Skeletal muscle cell (primary cell): ENCODE data around the gene LRTM1.

Experiments used
- DNase-seq: peaks from one replicate; pipeline ENCODE4 v3.0.0-alpha.2; 2010; ENCODE audit warnings: low read depth
- H3K4me3 ChIP-seq: 2 replicates; pipeline ENCODE4 v1.5.1; 2011; ENCODE audit warnings: low read depth, mild to moderate bottlenecking, control low read depth, low read length, moderate library complexity

Gene LRTM1

GRCh38 chr3:54900838-54901591 is 26.8 kb downstream of the LRTM1 start:
- H3K4me3 ChIP-seq: no peak overlapping the region
- DNase-seq: no peak

- DNase-seq: no peak
- no peak overlapping the region for H3K4me3 ChIP-seq
Measured at GRCh38 chr3:54899273-54899672, 28.6 kb downstream of the LRTM1 start.

- peak; percentile 81 for DNase-seq
- no peak overlapping the region for H3K4me3 ChIP-seq
Measured at GRCh38 chr3:54897028-54897711, 30.7 kb downstream of the LRTM1 start.

GRCh38 chr3:54895613-54896012 is 32.2 kb downstream of the LRTM1 start:
- no peak for DNase-seq
- no peak overlapping the region for H3K4me3 ChIP-seq

GRCh38 chr3:54892168-54892567 is 35.7 kb downstream of the LRTM1 start:
- no peak overlapping the region for H3K4me3 ChIP-seq
- DNase-seq: no peak

GRCh38 chr3:54891540-54891897 is 36.3 kb downstream of the LRTM1 start:
- no peak overlapping the region for H3K4me3 ChIP-seq
- DNase-seq: peak; percentile 96

- no peak for DNase-seq
- no peak overlapping the region for H3K4me3 ChIP-seq
Measured at GRCh38 chr3:54889731-54890130, 38.1 kb downstream of the LRTM1 start.

DNA sequence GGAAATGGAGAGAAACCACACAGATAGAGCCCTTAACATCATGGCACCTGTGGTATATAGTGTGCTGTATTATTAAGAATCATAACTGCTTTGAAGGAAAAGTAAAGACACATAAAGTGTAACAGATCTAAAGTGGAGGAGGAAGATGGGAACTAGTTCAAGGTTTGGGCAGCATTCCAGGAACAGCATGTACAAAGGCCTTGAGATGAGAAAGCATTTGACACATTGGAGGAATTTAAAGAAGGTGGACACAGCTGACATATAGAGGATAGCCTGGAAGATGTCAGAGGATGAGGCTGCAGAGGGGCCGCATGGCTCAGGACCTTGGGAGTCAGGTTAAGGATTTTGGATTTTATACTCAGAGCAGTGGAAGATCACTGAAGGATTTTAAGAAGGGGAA is 39.0 kb downstream of the LRTM1 start:
- peak; percentile 85 for DNase-seq

DNA sequence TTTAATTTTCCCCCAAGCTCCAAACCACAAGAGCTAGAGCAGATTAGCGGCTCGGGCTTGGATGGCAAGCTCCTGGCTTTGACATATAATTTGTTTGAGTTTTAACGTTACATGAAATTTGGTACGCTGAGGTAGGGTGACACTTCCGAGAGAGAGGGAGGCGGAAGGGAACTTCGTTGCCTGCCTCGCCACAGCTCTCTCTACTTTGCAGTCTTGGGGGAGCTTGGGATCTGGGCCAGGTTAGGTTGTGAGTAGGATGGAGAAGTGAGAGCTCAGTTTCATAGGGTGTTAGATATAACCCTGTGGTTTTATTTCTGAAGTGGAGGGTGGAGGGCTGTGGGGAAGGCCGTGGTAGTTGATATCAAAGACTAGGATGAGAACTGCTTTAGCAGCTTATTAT is 39.7 kb downstream of the LRTM1 start:
- no peak overlapping the region for H3K4me3 ChIP-seq
- DNase-seq: no peak

More for the DNA sequence above, 39.0 kb downstream of the LRTM1 start:
- H3K4me3 ChIP-seq: no peak overlapping the region

GRCh38 chr3:54882129-54882833 is 45.6 kb downstream of the LRTM1 start:
- DNase-seq: peak; percentile 94
- H3K4me3 ChIP-seq: no peak overlapping the region

- no peak overlapping the region for H3K4me3 ChIP-seq
- no peak for DNase-seq
Measured at GRCh38 chr3:54878145-54878544, 49.7 kb downstream of the LRTM1 start.

DNA sequence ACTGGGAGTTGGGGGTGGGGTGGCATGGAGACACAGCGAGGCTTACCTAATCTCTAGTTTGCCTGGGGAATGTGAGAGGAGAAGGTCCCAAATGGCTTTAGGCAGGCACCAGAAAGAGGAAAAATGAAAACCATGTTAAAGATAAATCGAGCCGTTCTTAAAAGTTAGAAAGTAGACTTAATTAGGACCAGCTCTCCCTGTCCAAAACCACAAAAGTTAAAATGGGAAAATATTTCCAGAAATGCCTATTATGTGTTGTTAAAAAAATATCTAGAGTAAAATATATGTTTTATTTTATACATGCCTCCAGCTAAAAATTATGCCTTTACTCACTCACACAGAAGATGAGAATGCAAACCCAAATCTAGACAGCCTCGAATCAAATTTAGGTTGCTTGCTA is 50.1 kb downstream of the LRTM1 start:
- no peak overlapping the region for H3K4me3 ChIP-seq
- DNase-seq: no peak

- no peak overlapping the region for H3K4me3 ChIP-seq
- no peak for DNase-seq
Measured at GRCh38 chr3:54876694-54877093, 51.2 kb downstream of the LRTM1 start.

DNA sequence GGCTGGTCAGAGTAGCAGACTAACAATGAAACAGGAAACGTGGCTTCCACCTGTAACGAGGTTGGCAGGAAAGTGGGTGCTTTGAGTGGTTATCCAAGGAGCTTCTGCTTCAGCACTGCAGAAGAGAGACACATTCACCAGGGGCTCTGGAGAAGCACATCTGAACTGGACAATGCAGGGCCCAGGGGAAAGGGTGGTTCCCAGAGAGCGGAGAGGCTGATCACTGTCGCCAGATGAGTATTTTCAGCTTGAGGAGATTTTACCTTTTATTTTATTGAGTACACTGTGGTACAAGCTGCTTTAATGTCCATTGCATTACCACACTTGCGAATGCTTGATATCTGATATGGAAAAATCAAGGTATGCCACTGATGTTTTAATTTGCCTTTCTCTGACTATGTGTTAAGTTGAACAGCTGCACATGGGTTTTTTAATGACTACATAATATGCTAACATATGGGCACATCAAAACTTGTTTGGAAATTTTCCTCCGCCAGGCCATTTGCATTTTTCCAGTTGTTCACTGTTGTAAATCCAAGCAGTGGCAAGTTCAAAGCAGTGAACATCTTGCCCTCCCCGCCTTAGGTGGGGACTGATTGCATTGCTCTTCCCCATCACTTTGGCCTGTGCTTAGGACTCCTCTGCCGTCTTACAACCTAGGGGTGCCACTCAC is 52.1 kb downstream of the LRTM1 start:
- no peak for DNase-seq
- H3K4me3 ChIP-seq: no peak overlapping the region

DNA sequence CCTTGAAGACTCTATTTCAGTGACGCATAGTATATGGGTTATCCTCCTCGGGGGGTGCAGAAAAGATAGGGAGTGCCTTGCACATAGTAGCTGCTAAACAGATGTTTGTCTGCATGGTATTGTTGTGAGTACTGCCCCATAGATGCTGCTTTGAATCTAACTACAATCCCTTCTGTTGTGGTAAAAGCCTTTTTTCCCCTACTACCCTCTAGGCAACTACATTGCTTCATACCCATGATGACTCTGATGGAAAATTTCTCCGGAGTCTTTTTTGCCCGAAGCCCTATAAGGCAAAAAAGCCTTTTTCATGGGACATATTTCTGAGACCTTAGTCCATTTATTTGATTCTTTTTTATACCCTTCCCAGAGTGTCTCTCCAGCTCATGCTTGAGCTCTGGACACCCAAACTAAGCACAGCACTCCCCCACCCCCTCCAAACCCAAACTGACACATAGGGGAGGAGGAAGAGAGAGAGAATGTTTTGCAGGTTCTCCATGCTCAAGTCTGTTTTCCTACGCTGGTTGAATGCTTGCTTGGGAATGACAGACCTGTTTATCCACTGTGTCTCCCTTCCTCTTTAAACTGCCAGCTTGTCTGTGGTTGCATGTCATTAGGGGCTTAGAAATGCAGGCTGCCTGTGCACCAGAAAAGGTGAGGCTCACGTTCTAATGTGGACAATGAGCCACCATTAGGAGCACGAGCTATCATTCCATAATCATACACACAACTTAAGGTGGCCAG is 52.9 kb downstream of the LRTM1 start:
- no peak overlapping the region for H3K4me3 ChIP-seq
- DNase-seq: no peak

GRCh38 chr3:54873059-54874010 is 54.5 kb downstream of the LRTM1 start:
- DNase-seq: no peak

GRCh38 chr3:54871867-54872266 is 56.0 kb downstream of the LRTM1 start:
- no peak for DNase-seq
- H3K4me3 ChIP-seq: no peak overlapping the region

More at GRCh38 chr3:54873059-54874010, 54.5 kb downstream of the LRTM1 start:
- H3K4me3 ChIP-seq: no peak overlapping the region

GRCh38 chr3:54870423-54870822 is 57.4 kb downstream of the LRTM1 start:
- no peak overlapping the region for H3K4me3 ChIP-seq
- peak; percentile 91 for DNase-seq
